HAP-1 (cell line): ENCODE results near the gene CHCHD3.
"Not testable (repeated sequence)": the region's sequence is repeated elsewhere in the genome, so short reads cannot be mapped to it uniquely, and the experiment has no call there.

Experiments
- DNase-seq, 2 experiments: peaks; one replicate each; pipeline ENCODE4 v3.0.0-alpha.2; 2016 to 2020; ENCODE audit warnings: low spot score in 2 of 2
- H3K27me3 ChIP-seq: fragments of 250-450 bp; sonication (Bioruptor Pico); 2 replicates; pipeline ENCODE4 v1.5.1; 2020; ENCODE audit warnings: low read depth, mild to moderate bottlenecking, moderate library complexity
- H3K36me3 ChIP-seq: fragments of 250-450 bp; sonication (Bioruptor Pico); replicated peaks from 2 replicates; pipeline ENCODE4 v1.5.1; 2020; ENCODE audit warnings: mild to moderate bottlenecking
- H3K4me1 ChIP-seq: fragments of 250-450 bp; sonication (Bioruptor Pico); 2 replicates; pipeline ENCODE4 v1.5.1; 2020; ENCODE audit warnings: mild to moderate bottlenecking
- H3K4me3 ChIP-seq: fragments of 250-450 bp; sonication (Bioruptor Pico); 2 replicates; pipeline ENCODE4 v1.5.1; 2020; ENCODE audit warnings: mild to moderate bottlenecking, moderate library complexity
- H3K9me3 ChIP-seq: fragments of 250-450 bp; sonication (Bioruptor Pico); 2 replicates; pipeline ENCODE4 v1.5.1; 2020; ENCODE audit warnings: mild to moderate bottlenecking, moderate library complexity
- in situ Hi-C: fragments of 300-500 bp; cut with MboI; formaldehyde crosslinking; loops from 3 replicates; pipeline ENCODE4 v1.14.3; 2020; ENCODE audit warnings: low sequenced_read_pairs, inconsistent platforms, mixed read lengths

Gene CHCHD3

DNA sequence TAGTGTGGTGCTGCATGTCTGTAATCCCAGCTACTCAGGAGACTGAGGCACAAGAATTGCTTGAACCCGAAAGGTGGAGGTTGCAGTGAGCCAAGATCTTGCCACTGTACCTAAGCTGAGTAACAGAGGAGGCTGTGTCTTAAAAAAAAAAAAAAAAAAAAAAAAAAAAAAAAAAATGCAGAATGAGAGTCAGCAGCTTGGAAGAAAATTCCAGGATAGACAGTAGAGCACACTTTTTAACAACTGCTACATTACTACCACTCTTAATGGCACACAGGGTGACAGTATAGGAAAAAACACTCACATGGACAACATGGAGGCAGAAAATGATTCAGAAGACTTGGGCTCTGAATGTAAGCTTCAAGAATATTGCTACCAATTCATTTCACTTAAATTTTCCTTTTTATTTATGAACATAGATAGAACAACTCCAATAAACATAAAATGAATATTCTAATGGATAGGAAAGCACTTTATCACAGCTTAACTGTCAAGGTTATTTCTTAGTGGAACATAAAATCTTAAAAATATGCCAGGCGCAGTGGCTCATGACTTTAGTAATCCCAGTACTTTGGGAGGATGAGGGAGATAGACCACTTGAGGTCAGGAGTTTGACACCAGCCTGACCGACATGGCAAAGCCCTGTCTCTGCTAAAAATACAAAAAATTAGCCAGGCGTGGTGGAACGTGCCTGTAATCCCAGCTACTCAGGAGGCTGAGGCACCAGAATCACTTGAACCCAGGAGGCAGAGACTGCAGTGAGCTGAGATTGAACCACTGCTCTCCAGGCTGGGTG is 31.5 kb downstream of the CHCHD3 start:
- H3K4me1 ChIP-seq: peaks cover 12% of the 10 kb centered on the region
- no peak for DNase-seq
- in situ Hi-C loops: no loop called here
- no peaks in the 10 kb centered on the region for H3K36me3 ChIP-seq
- H3K9me3 ChIP-seq: no peaks in the 10 kb centered on the region
- no peaks in the 10 kb centered on the region for H3K27me3 ChIP-seq
- no peak overlapping the region for H3K4me3 ChIP-seq

- Histone ChIP-seq H3K4me1 (peaks cover 8% of the 10 kb centered on the region), H3K4me3 (no peak overlapping the region), H3K36me3 (no peaks in the 10 kb centered on the region), H3K27me3 (no peaks in the 10 kb centered on the region), H3K9me3 (no peaks in the 10 kb centered on the region)
- DNase-seq: no peak
- in situ Hi-C loops: no loop called here
Measured at GRCh38 chr7:133048589-133048988, 33.3 kb downstream of the CHCHD3 start.

- no peaks in the 10 kb centered on the region for H3K36me3 ChIP-seq
- peaks cover 5% of the 10 kb centered on the region for H3K4me1 ChIP-seq
- H3K4me3 ChIP-seq: no peak overlapping the region
- no peak for DNase-seq
- no peaks in the 10 kb centered on the region for H3K9me3 ChIP-seq
- in situ Hi-C loops: no loop called here
- H3K27me3 ChIP-seq: no peaks in the 10 kb centered on the region
Measured at GRCh38 chr7:133047321-133047720, 34.6 kb downstream of the CHCHD3 start.

- DNase-seq: peak; percentile 15 to 47
- Histone ChIP-seq H3K9me3 (no peaks in the 10 kb centered on the region), H3K4me3 (no peak overlapping the region), H3K27me3 (no peaks in the 10 kb centered on the region), H3K4me1 (peaks cover 9% of the 10 kb centered on the region), H3K36me3 (no peaks in the 10 kb centered on the region)
- in situ Hi-C loops: no loop called here
Measured at GRCh38 chr7:133044722-133045473, 37.0 kb downstream of the CHCHD3 start.

GRCh38 chr7:133040674-133041073 is 41.2 kb downstream of the CHCHD3 start:
- DNase-seq: no peak
- Histone ChIP-seq H3K9me3 (no peaks in the 10 kb centered on the region), H3K36me3 (no peaks in the 10 kb centered on the region), H3K27me3 (no peaks in the 10 kb centered on the region), H3K4me1 (peaks cover 8% of the 10 kb centered on the region), H3K4me3 (no peak overlapping the region)
- in situ Hi-C loops: no loop called here

DNA sequence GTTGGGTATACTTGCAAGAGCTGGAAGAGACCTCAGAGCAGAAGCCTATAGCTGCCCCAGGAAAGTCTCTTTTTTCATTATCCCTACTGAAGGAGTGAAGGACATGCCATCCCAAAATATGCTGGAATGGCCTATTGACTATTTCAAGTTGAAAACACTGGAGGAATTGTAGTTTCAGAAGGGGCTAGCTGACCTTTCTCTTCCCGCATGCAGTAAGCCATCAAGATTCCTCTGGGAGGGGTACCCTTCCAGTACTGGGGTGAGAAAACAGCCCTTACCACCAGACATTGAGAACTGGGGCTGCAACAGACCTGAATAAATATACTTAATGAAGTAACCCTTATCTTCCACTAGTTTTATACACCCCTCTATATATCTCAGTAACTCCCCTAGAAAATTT is 41.7 kb downstream of the CHCHD3 start:
- no peak for DNase-seq
- no peaks in the 10 kb centered on the region for H3K27me3 ChIP-seq
- H3K4me3 ChIP-seq: no peak overlapping the region
- H3K36me3 ChIP-seq: no peaks in the 10 kb centered on the region
- peaks cover 4% of the 10 kb centered on the region for H3K4me1 ChIP-seq
- no peaks in the 10 kb centered on the region for H3K9me3 ChIP-seq
- in situ Hi-C loops: no loop called here

GRCh38 chr7:133039614-133040013 is 42.3 kb downstream of the CHCHD3 start:
- Histone ChIP-seq H3K9me3 (no peaks in the 10 kb centered on the region), H3K36me3 (no peaks in the 10 kb centered on the region), H3K4me1 (peaks cover 4% of the 10 kb centered on the region), H3K4me3 (no peak overlapping the region), H3K27me3 (no peaks in the 10 kb centered on the region)
- in situ Hi-C loops: no loop called here
- DNase-seq: no peak

DNA sequence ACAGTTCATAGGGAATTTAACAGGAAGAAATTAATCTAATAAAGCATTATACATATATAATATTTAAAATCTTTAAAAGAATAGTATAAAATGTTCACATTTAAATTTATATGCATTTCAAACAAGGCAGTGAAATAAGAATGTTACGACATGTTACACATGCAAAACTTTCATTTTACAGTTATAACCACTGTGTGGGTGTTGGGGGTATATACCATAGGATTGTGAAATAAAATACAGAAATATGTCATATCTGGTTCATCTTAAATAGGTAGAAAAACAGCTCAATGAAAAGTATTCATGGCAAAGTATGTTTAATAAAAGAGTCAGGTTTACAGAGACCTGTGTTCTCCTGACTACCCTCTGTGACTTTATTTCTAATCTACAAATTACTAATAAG is 45.6 kb downstream of the CHCHD3 start:
- no peak for DNase-seq
- Histone ChIP-seq H3K9me3 (no peaks in the 10 kb centered on the region), H3K36me3 (no peaks in the 10 kb centered on the region), H3K27me3 (no peaks in the 10 kb centered on the region), H3K4me1 (no peaks in the 10 kb centered on the region), H3K4me3 (no peak overlapping the region)
- in situ Hi-C loops: no loop called here

- H3K27me3 ChIP-seq, in situ Hi-C loops: not testable (repeated sequence)
Measured at GRCh38 chr7:133035240-133035639, 46.6 kb downstream of the CHCHD3 start.

GRCh38 chr7:133030346-133030745 is 51.5 kb downstream of the CHCHD3 start:
- H3K27me3 ChIP-seq: no peaks in the 10 kb centered on the region
- H3K9me3 ChIP-seq: no peaks in the 10 kb centered on the region
- H3K4me1 ChIP-seq: no peaks in the 10 kb centered on the region
- in situ Hi-C loops: no loop called here
- H3K36me3 ChIP-seq: no peaks in the 10 kb centered on the region
- DNase-seq: no peak
- no peak overlapping the region for H3K4me3 ChIP-seq

More at GRCh38 chr7:133035240-133035639, 46.6 kb downstream of the CHCHD3 start:
- H3K9me3 ChIP-seq, H3K4me3 ChIP-seq, H3K4me1 ChIP-seq, H3K36me3 ChIP-seq, DNase-seq: not testable (repeated sequence)

- Histone ChIP-seq H3K4me1 (no peaks in the 10 kb centered on the region), H3K36me3 (no peaks in the 10 kb centered on the region), H3K9me3 (no peaks in the 10 kb centered on the region), H3K27me3 (no peaks in the 10 kb centered on the region), H3K4me3 (no peak overlapping the region)
- DNase-seq: no peak
- in situ Hi-C loops: no loop called here
Measured at GRCh38 chr7:133029463-133029862, 52.4 kb downstream of the CHCHD3 start.

DNA sequence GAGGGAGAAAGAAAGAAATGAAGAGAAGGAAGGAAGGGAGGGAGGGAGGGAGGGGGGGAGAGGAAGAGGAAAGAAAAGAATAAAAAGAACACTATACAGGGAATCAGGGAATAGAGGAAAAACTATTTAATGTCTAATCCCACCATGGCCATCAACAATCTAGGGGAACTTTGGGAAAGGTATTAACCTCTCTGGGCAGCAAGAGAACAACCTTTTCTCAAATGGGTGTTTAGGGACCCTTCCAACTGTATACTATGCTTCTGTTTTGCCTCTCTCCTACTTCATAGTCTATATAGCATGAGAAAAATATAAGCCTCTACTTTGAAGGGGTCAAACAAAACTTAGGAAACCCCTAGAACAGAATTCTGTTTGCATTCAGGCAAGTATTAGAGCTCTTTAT is 54.5 kb downstream of the CHCHD3 start:
- Histone ChIP-seq H3K27me3 (no peaks in the 10 kb centered on the region), H3K4me1 (no peaks in the 10 kb centered on the region), H3K36me3 (no peaks in the 10 kb centered on the region), H3K9me3 (no peaks in the 10 kb centered on the region), H3K4me3 (no peak overlapping the region)
- no peak for DNase-seq
- in situ Hi-C loops: no loop called here

- Histone ChIP-seq H3K4me1 (no peaks in the 10 kb centered on the region), H3K4me3 (no peak overlapping the region), H3K9me3 (no peaks in the 10 kb centered on the region), H3K27me3 (no peaks in the 10 kb centered on the region), H3K36me3 (no peaks in the 10 kb centered on the region)
- in situ Hi-C loops: no loop called here
- no peak for DNase-seq
Measured at GRCh38 chr7:133026210-133026859, 55.6 kb downstream of the CHCHD3 start.

DNA sequence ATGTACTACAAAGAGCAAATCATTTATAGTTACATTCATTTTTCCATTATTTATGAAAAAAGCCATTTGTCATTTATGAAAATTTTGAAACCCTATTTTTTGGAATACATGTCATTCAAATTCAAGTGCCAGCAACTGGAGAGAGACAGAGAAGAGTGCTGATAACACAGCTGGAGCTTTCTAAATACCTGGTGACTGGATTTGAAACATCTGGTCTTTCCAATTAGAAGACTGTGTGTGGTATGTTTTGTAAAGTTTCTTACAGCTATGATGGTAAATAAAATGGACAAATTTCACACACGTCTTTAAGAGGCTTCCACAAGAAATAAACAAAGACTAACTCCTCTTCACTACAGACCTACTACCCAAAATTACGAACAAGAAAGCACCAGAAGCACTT is 56.8 kb downstream of the CHCHD3 start:
- no peak overlapping the region for H3K4me3 ChIP-seq
- DNase-seq: no peak
- no peaks in the 10 kb centered on the region for H3K36me3 ChIP-seq
- H3K9me3 ChIP-seq: no peaks in the 10 kb centered on the region
- in situ Hi-C loops: no loop called here
- H3K27me3 ChIP-seq: no peaks in the 10 kb centered on the region
- H3K4me1 ChIP-seq: no peaks in the 10 kb centered on the region
